ENCODE measurements around the gene HNRNPL.
"Not testable (repeated sequence)": the region's sequence is repeated elsewhere in the genome, so short reads cannot be mapped to it uniquely, and the experiment has no call there.

Gene HNRNPL

GRCh38 chr19:38843175-38843758, 6.5 kb downstream of the HNRNPL start:
- no peak for FAIRE-seq

GRCh38 chr19:38842439-38843174, 7.2 kb downstream of the HNRNPL start:
- no peak for FAIRE-seq

- no peak for FAIRE-seq
Measured at GRCh38 chr19:38841787-38842438, 7.9 kb downstream of the HNRNPL start.

- FAIRE-seq = no peak
Measured at GRCh38 chr19:38841180-38841766, 8.5 kb downstream of the HNRNPL start.

- no peak for FAIRE-seq
Measured at GRCh38 chr19:38840583-38840968, 9.2 kb downstream of the HNRNPL start.

- FAIRE-seq = no peak
Measured at GRCh38 chr19:38839816-38840582, 9.8 kb downstream of the HNRNPL start.

GRCh38 chr19:38838986-38839761, 10.6 kb downstream of the HNRNPL start:
- FAIRE-seq = no peak

- FAIRE-seq = no peak
Measured at GRCh38 chr19:38838208-38838985, 11.4 kb downstream of the HNRNPL start.

- no peak for FAIRE-seq
Measured at GRCh38 chr19:38837656-38838121, 12.1 kb downstream of the HNRNPL start.

- FAIRE-seq = no peak
Measured at GRCh38 chr19:38836983-38837626, 12.7 kb downstream of the HNRNPL start.

GRCh38 chr19:38836159-38836982, 13.4 kb downstream of the HNRNPL start:
- FAIRE-seq = no peak

GRCh38 chr19:38834590-38834989, 15.2 kb downstream of the HNRNPL start:
- FAIRE-seq = no peak

- FAIRE-seq = no peak
Measured at GRCh38 chr19:38834104-38834490, 15.7 kb downstream of the HNRNPL start.

- no peak for FAIRE-seq
Measured at GRCh38 chr19:38833092-38833425, 16.7 kb downstream of the HNRNPL start.

- no peak for FAIRE-seq
Measured at GRCh38 chr19:38831142-38831605, 18.6 kb downstream of the HNRNPL start.

- no peak for FAIRE-seq
Measured at GRCh38 chr19:38830039-38830733, 19.6 kb downstream of the HNRNPL start.

GRCh38 chr19:38829203-38829602, 20.6 kb downstream of the HNRNPL start:
- not testable (repeated sequence) for FAIRE-seq

- FAIRE-seq = no peak
Measured at GRCh38 chr19:38826856-38827551, 22.8 kb downstream of the HNRNPL start.

All from colon (tissue), 2 donors.